ENCODE results near the gene OSGEP.

OSGEP gene

GRCh38 chr14:20434701-20435581 lies 19.7 kb downstream of the OSGEP start:
- FAIRE-seq, result no peak
- DNase-seq (ENCODE audit: insufficient read length, low spot score), result no peak

- FAIRE-seq, result peak; percentile 23
- no peak for DNase-seq (ENCODE audit: insufficient read length, low spot score)
Observed at GRCh38 chr14:20429801-20430669, 24.6 kb downstream of the OSGEP start.

- no peak for DNase-seq (ENCODE audit: insufficient read length, low spot score)
- peak; percentile 21 for FAIRE-seq
Observed at GRCh38 chr14:20428802-20429201, 25.8 kb downstream of the OSGEP start.

- no peak for FAIRE-seq
- no peak for DNase-seq (ENCODE audit: insufficient read length, low spot score)
Observed at GRCh38 chr14:20428010-20428365, 26.6 kb downstream of the OSGEP start.

- FAIRE-seq (peak; percentile 95), DNase-seq (ENCODE audit: insufficient read length, low spot score) (peak; percentile 75)
Observed at GRCh38 chr14:20427231-20428009, 27.2 kb downstream of the OSGEP start.

GRCh38 chr14:20424851-20425250 lies 29.8 kb downstream of the OSGEP start:
- FAIRE-seq, result peak; percentile 37
- DNase-seq (ENCODE audit: insufficient read length, low spot score), result no peak

GRCh38 chr14:20422886-20423285 lies 31.7 kb downstream of the OSGEP start:
- FAIRE-seq (no peak), DNase-seq (ENCODE audit: insufficient read length, low spot score) (no peak)

GRCh38 chr14:20421267-20421666 lies 33.3 kb downstream of the OSGEP start:
- no peak for FAIRE-seq

GRCh38 chr14:20419419-20419818 lies 35.2 kb downstream of the OSGEP start:
- no peak for FAIRE-seq
- no peak for DNase-seq (ENCODE audit: insufficient read length, low spot score)

More at GRCh38 chr14:20421267-20421666, 33.3 kb downstream of the OSGEP start:
- DNase-seq (ENCODE audit: insufficient read length, low spot score), result no peak

- DNase-seq (ENCODE audit: insufficient read length, low spot score) (no peak), FAIRE-seq (peak; percentile 18)
Observed at GRCh38 chr14:20418501-20418909, 36.1 kb downstream of the OSGEP start.

GRCh38 chr14:20417250-20418186 lies 37.1 kb downstream of the OSGEP start:
- DNase-seq (ENCODE audit: insufficient read length, low spot score) (no peak), FAIRE-seq (no peak)

GRCh38 chr14:20416223-20416622 lies 38.4 kb downstream of the OSGEP start:
- FAIRE-seq, result peak; percentile 66
- DNase-seq (ENCODE audit: insufficient read length, low spot score), result no peak

GRCh38 chr14:20415782-20416206 lies 38.8 kb downstream of the OSGEP start:
- DNase-seq (ENCODE audit: insufficient read length, low spot score) (no peak), FAIRE-seq (peak; percentile 87)

GRCh38 chr14:20413744-20414082 lies 40.9 kb downstream of the OSGEP start:
- DNase-seq (ENCODE audit: insufficient read length, low spot score) (no peak), FAIRE-seq (peak; percentile 91)

GRCh38 chr14:20412876-20413743 lies 41.5 kb downstream of the OSGEP start, which contains the start of gene TEP1:
Gene TEP1 (minus strand): TSS chr14:20413501. CDS start chr14:20408439, 5,062 bp downstream.
- peak; percentile 77 for FAIRE-seq
- no peak for DNase-seq (ENCODE audit: insufficient read length, low spot score)

- FAIRE-seq (peak; percentile 91), DNase-seq (ENCODE audit: insufficient read length, low spot score) (no peak)
Observed at GRCh38 chr14:20412411-20412810, 42.2 kb downstream of the OSGEP start.

GRCh38 chr14:20409226-20409625 lies 45.4 kb downstream of the OSGEP start:
- no peak for DNase-seq (ENCODE audit: insufficient read length, low spot score)
- no peak for FAIRE-seq

- DNase-seq (ENCODE audit: insufficient read length, low spot score), result no peak
- FAIRE-seq, result no peak
Observed at GRCh38 chr14:20403521-20403920, 51.1 kb downstream of the OSGEP start.
